Left ventricle myocardium inferior (tissue), 1 donor: ENCODE results near the gene MICAL3. TPM values are rescaled to one million over a fixed set of nuclear protein-coding genes. Genes with fewer than 3 reads are reported as not detected.
"Not testable (repeated sequence)": the region's sequence is repeated elsewhere in the genome, so short reads cannot be mapped to it uniquely, and the experiment has no call there.

Experiments
- DNase-seq: peaks from one replicate; pipeline ENCODE4 v3.0.0-alpha.2; 2020
- H3K27ac ChIP-seq: fragments of 200-600 bp; replicated peaks from 2 replicates; pipeline ENCODE4 v1.8.0; 2021
- H3K27me3 ChIP-seq: fragments of 200-600 bp; 2 replicates; pipeline ENCODE4 v1.8.0; 2021; ENCODE audit warnings: low read depth
- H3K36me3 ChIP-seq: fragments of 200-600 bp; 2 replicates; pipeline ENCODE4 v1.8.0; 2021
- H3K4me1 ChIP-seq: fragments of 200-600 bp; 2 replicates; pipeline ENCODE4 v1.8.0; 2021
- H3K4me3 ChIP-seq: fragments of 200-600 bp; 2 replicates; pipeline ENCODE4 v1.8.0; 2021; ENCODE audit warnings: mild to moderate bottlenecking, moderate library complexity
- H3K9me3 ChIP-seq: fragments of 200-600 bp; replicated peaks from 2 replicates; pipeline ENCODE4 v1.8.0; 2021
- CTCF ChIP-seq: fragments of 200-600 bp; IDR thresholded peaks from 2 replicates; pipeline ENCODE4 v1.8.0; 2021; ENCODE audit warnings: antibody characterized with exemption, mild to moderate bottlenecking, borderline replicate concordance
- intact Hi-C: fragments of 100-400 bp; cut with micrococcal nuclease; formaldehyde crosslinking; loops from one replicate; pipeline ENCODE4 v1.11.0; 2022
- total RNA-seq: library from RNA; stranded (reverse); fragmentation: NEBNext Ultra II Directional; extraction: Animal tissue kit (Norgen Biotek cat#: 25700); gene quantifications from one replicate; pipeline ENCODE4 v1.2.1, GENCODE V29; 2021
- donor health status: DM: no; HTN: yes; CAD: no; lungs with severe emphysema.

Gene MICAL3
- total RNA-seq, 1 donor from 2014 or later, result 92.5 TPM

GRCh38 chr22:18001040-18001893, 23.1 kb downstream of the MICAL3 start:
- peak; percentile 58 for TF ChIP-seq CTCF
- H3K4me3 ChIP-seq, result peak overlapping the region; percentile 82
- no peaks in the 10 kb centered on the region for H3K36me3 ChIP-seq
- intact Hi-C loops, result no loop called here
- H3K4me1 ChIP-seq, result peaks cover 40% of the 10 kb centered on the region
- H3K27me3 ChIP-seq, result no peaks in the 10 kb centered on the region
- H3K9me3 ChIP-seq, result no peaks in the 10 kb centered on the region
- peak; percentile 89 for DNase-seq
- H3K27ac ChIP-seq, result peak overlapping the region; percentile 95

GRCh38 chr22:18000441-18001039, 23.8 kb downstream of the MICAL3 start:
- DNase-seq, result no peak
- H3K27me3 ChIP-seq, result no peaks in the 10 kb centered on the region
- H3K9me3 ChIP-seq, result no peaks in the 10 kb centered on the region
- peak overlapping the region; percentile 95 for H3K27ac ChIP-seq
- TF ChIP-seq CTCF, result no peak
- H3K4me1 ChIP-seq, result peaks cover 36% of the 10 kb centered on the region
- no peaks in the 10 kb centered on the region for H3K36me3 ChIP-seq
- peak overlapping the region; percentile 82 for H3K4me3 ChIP-seq
- intact Hi-C loops, result no loop called here

GRCh38 chr22:17999851-18000250, 24.5 kb downstream of the MICAL3 start:
- no peak overlapping the region for H3K27ac ChIP-seq
- DNase-seq, result no peak
- TF ChIP-seq CTCF, result no peak
- H3K4me3 ChIP-seq, result peak overlapping the region; percentile 82
- no peaks in the 10 kb centered on the region for H3K9me3 ChIP-seq
- intact Hi-C loops, result loop anchor here (10.0 kb wide), 1 partner anchor 95 kb away; no protein-coding TSS in a partner anchor
- peaks cover 36% of the 10 kb centered on the region for H3K4me1 ChIP-seq
- no peaks in the 10 kb centered on the region for H3K36me3 ChIP-seq
- H3K27me3 ChIP-seq, result no peaks in the 10 kb centered on the region

GRCh38 chr22:17998913-17999312, 25.4 kb downstream of the MICAL3 start:
- no peak overlapping the region for H3K4me3 ChIP-seq
- intact Hi-C loops, result loop anchor here (10.0 kb wide), 1 partner anchor 94 kb away; no protein-coding TSS in a partner anchor
- H3K27ac ChIP-seq, result no peak overlapping the region
- no peaks in the 10 kb centered on the region for H3K36me3 ChIP-seq
- DNase-seq, result no peak
- H3K9me3 ChIP-seq, result no peaks in the 10 kb centered on the region
- H3K27me3 ChIP-seq, result no peaks in the 10 kb centered on the region
- peaks cover 44% of the 10 kb centered on the region for H3K4me1 ChIP-seq
- TF ChIP-seq CTCF, result no peak

- TF ChIP-seq CTCF, result no peak
- no peaks in the 10 kb centered on the region for H3K36me3 ChIP-seq
- peaks cover 57% of the 10 kb centered on the region for H3K4me1 ChIP-seq
- H3K27me3 ChIP-seq, result no peaks in the 10 kb centered on the region
- H3K27ac ChIP-seq, result no peak overlapping the region
- DNase-seq, result no peak
- H3K9me3 ChIP-seq, result no peaks in the 10 kb centered on the region
- no peak overlapping the region for H3K4me3 ChIP-seq
- intact Hi-C loops, result loop anchor here (10.0 kb wide), 1 partner anchor 93 kb away; no protein-coding TSS in a partner anchor
Measured at GRCh38 chr22:17997456-17997855, 26.9 kb downstream of the MICAL3 start.

- not testable (repeated sequence) for H3K36me3 ChIP-seq, H3K4me3 ChIP-seq, DNase-seq, H3K27me3 ChIP-seq, H3K9me3 ChIP-seq
- intact Hi-C loops, result loop anchor here (10.0 kb wide), 1 partner anchor 90 kb away; no protein-coding TSS in a partner anchor
- Histone ChIP-seq H3K27ac (peak overlapping the region; percentile 33), H3K4me1 (peaks cover 64% of the 10 kb centered on the region)
Measured at GRCh38 chr22:17995256-17995655, 29.1 kb downstream of the MICAL3 start.
